Measurements from ENCODE around the gene CELA2B.
"Not testable (repeated sequence)": the region's sequence is repeated elsewhere in the genome, so short reads cannot be mapped to it uniquely, and the experiment has no call there.

Gene CELA2B

GRCh38 chr1:15472587-15472986 is 3.3 kb upstream of the CELA2B start:
- Mint-ChIP-seq H3K4me3 (no peak overlapping the region), H3K27ac (no peak overlapping the region), H3K36me3 (ENCODE audit: low read depth) (peaks cover 5% of the 10 kb centered on the region), H3K27me3 (ENCODE audit: low read depth, poor library complexity) (peaks cover 7% of the 10 kb centered on the region), H3K9me3 (peaks cover 15% of the 10 kb centered on the region), H3K4me1 (peaks cover 6% of the 10 kb centered on the region)
- no peak for DNase-seq
- TF ChIP-seq CTCF (IDR thresholded peaks at IDR 0.05): no peak

DNA sequence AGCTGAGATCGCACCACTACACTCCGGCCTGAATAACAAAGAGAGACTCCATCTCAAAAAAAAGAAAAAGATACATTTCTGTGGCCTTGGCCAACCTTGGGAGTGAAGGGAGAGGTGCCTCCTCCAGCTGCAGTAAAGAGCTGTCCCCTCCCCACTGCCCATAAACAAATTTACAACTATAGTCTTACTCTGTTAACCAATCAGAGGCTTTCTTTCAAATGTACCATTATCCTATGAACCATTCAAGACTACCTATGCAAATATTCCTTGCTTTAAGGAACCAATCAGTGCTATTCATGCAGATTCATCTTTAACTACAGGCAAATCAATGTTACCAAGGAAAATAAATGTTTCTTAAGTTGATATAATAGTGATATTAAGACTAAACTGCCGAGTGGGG is 1.0 kb downstream of the CELA2B start:
- Mint-ChIP-seq H3K36me3 (ENCODE audit: low read depth) (no peaks in the 10 kb centered on the region), H3K27ac (no peak overlapping the region), H3K27me3 (ENCODE audit: low read depth, poor library complexity) (no peaks in the 10 kb centered on the region), H3K9me3 (peaks cover 3% of the 10 kb centered on the region), H3K4me1 (no peaks in the 10 kb centered on the region), H3K4me3 (no peak overlapping the region)
- TF ChIP-seq CTCF (IDR thresholded peaks at IDR 0.05): no peak
- DNase-seq: no peak

DNA sequence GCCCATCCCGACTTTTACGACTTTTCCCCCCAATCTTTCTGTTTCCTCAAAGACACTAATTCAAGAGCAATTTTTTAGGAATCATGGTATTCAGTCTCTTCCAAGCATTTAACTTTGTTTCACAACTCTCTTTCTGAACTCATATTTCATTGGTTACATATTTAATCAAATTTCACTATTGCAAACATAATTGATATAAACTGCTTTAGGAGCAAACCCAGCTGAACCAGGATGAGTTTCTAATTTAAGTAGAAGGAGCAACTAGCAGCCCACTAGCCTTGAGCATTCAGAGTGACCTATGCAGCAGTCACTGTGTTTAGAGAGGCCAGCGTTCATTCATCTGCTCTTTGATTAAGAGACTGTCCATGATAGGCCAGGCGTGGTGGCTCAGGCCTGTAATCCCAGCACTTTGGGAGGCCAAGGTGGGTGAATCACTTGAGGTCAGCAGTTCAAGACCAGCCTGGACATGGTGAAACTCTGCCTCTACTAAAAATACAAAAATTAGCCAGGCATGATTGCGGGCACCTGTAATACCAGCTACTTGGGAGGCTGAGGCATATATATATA is 1.8 kb downstream of the CELA2B start:
- Mint-ChIP-seq H3K4me3 (no peak overlapping the region), H3K9me3 (no peaks in the 10 kb centered on the region)
- TF ChIP-seq CTCF (IDR thresholded peaks at IDR 0.05): no peak

DNA sequence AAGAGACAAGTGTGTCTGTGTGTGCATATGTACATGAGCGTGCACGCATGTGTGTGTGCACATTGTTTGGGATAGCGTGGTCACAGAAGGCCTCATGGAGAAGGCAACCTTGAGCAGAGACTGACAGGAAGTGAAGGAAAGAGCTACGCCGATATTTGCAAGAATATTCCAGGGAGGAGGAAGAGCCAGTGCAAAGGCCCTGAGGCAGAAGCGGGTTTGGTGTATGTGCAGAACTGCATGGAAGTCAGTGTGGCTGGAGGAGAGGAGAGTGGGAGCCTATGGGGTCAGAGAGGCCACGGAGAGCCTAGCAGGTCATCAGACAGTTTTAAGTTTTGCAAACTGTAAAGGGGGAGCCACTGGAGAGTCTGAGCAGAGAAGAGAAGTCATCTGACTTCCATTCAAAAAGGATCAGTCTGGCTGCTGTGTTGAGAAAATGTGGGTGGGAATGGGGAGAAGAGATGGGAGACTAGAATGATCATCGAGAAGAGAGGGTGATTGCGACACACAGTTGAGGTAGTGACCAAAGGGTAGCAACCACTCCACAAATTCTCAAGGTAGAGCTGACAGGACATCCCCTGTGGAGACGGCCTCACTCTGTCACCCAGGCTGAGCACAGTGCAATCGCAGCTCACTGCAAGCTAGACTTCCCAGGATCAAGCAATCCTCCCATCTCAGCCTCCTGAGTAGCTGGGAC is 3.9 kb downstream of the CELA2B start:
- no peak overlapping the region for H3K4me3 Mint-ChIP-seq
- H3K4me1 Mint-ChIP-seq: no peaks in the 10 kb centered on the region
- no peak for DNase-seq
- H3K27me3 Mint-ChIP-seq (ENCODE audit: low read depth, poor library complexity): no peaks in the 10 kb centered on the region
- peaks cover 4% of the 10 kb centered on the region for H3K36me3 Mint-ChIP-seq (ENCODE audit: low read depth)
- no peak overlapping the region for H3K27ac Mint-ChIP-seq
- TF ChIP-seq CTCF (IDR thresholded peaks at IDR 0.05): no peak
- no peaks in the 10 kb centered on the region for H3K9me3 Mint-ChIP-seq

More for the DNA sequence above, 1.8 kb downstream of the CELA2B start:
- no peaks in the 10 kb centered on the region for H3K4me1 Mint-ChIP-seq
- H3K27me3 Mint-ChIP-seq (ENCODE audit: low read depth, poor library complexity): no peaks in the 10 kb centered on the region
- H3K36me3 Mint-ChIP-seq (ENCODE audit: low read depth): no peaks in the 10 kb centered on the region
- no peak for DNase-seq
- no peak overlapping the region for H3K27ac Mint-ChIP-seq

DNA sequence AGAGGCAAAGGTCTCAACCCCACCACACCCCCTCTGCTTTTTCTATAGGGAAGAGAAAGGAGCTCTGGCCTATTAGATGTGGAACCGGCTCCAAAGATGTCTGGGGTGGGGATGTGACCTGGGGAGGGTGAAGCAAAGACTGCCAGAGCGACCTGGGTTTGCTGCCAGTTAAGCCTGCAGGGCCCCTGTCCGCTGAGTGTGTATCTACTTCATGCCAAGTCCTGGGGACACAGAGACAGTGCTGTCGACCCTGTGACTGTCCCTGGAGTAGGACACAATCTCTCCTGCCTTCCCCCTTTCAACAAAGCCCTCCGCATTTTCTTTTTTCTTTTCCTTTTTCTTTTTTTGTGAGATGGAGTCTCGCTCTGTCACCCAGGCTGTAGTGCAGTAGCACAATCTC is 6.6 kb downstream of the CELA2B start:
- H3K4me1 Mint-ChIP-seq; DNase-seq; H3K27ac Mint-ChIP-seq; H3K4me3 Mint-ChIP-seq; H3K27me3 Mint-ChIP-seq (ENCODE audit: low read depth, poor library complexity); H3K9me3 Mint-ChIP-seq: not testable (repeated sequence)
- H3K36me3 Mint-ChIP-seq (ENCODE audit: low read depth): peaks cover 27% of the 10 kb centered on the region

DNA sequence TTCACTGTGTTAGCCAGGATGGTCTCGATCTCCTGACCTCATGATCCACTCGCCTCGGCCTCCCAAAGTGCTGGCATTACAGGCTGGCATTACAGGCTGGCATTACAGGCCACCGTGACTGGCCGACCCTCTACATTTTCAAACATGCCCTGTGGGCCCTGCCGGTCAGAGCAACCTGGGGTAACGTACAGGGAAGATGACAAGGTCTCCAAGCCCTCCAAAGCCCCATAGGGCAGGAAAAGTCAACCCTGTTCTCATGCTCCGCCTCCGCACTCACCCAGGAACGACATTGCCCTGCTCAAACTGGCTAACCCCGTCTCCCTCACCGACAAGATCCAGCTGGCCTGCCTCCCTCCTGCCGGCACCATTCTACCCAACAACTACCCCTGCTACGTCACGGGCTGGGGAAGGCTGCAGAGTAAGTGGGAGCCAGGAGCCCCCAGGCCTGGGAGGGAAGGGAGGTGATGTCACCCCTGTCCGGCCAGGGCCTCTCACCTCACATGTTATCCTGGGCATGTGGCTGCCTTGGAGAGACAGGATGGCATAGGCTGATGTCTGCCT is 7.2 kb downstream of the CELA2B start:
- peaks cover 27% of the 10 kb centered on the region for H3K36me3 Mint-ChIP-seq (ENCODE audit: low read depth)
- not testable (repeated sequence) for H3K4me1 Mint-ChIP-seq; H3K9me3 Mint-ChIP-seq; DNase-seq; H3K4me3 Mint-ChIP-seq; H3K27ac Mint-ChIP-seq; H3K27me3 Mint-ChIP-seq (ENCODE audit: low read depth, poor library complexity)

DNA sequence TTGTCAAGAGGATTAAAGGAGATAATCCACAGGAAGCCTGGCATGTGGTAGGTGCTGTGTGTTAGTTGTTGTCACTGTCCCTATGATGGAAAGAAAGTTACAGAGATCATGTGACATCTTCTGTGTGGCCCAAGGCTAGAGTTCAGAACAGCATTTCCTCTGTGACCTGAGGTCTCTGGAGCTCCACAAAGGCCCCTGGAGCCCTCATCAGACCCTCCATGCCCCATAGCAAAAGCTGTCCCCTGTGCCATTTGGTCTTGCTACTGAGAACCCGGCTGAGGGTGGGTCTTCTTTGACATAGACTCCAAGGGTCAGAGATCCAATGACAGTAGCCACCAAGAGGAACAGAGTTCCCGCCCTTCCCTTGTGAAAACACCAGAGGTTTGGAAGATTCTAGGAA is 8.1 kb downstream of the CELA2B start:
- no peak overlapping the region for H3K4me3 Mint-ChIP-seq
- no peak for DNase-seq
- H3K36me3 Mint-ChIP-seq (ENCODE audit: low read depth): peaks cover 33% of the 10 kb centered on the region
- no peak for TF ChIP-seq CTCF (IDR thresholded peaks at IDR 0.05)
- no peaks in the 10 kb centered on the region for H3K9me3 Mint-ChIP-seq
- H3K27me3 Mint-ChIP-seq (ENCODE audit: low read depth, poor library complexity): no peaks in the 10 kb centered on the region
- no peak overlapping the region for H3K27ac Mint-ChIP-seq
- no peaks in the 10 kb centered on the region for H3K4me1 Mint-ChIP-seq

- H3K36me3 Mint-ChIP-seq (ENCODE audit: low read depth): peaks cover 38% of the 10 kb centered on the region
- H3K27me3 Mint-ChIP-seq (ENCODE audit: low read depth, poor library complexity); H3K9me3 Mint-ChIP-seq; H3K4me1 Mint-ChIP-seq; DNase-seq; H3K27ac Mint-ChIP-seq; H3K4me3 Mint-ChIP-seq: not testable (repeated sequence)
Observed at GRCh38 chr1:15484443-15484842, 8.5 kb downstream of the CELA2B start.
